ENCODE measurements around the gene COX7A2L.
"Not testable (repeated sequence)": the region's sequence is repeated elsewhere in the genome, so short reads cannot be mapped to it uniquely, and the experiment has no call there.

The COX7A2L gene

DNA sequence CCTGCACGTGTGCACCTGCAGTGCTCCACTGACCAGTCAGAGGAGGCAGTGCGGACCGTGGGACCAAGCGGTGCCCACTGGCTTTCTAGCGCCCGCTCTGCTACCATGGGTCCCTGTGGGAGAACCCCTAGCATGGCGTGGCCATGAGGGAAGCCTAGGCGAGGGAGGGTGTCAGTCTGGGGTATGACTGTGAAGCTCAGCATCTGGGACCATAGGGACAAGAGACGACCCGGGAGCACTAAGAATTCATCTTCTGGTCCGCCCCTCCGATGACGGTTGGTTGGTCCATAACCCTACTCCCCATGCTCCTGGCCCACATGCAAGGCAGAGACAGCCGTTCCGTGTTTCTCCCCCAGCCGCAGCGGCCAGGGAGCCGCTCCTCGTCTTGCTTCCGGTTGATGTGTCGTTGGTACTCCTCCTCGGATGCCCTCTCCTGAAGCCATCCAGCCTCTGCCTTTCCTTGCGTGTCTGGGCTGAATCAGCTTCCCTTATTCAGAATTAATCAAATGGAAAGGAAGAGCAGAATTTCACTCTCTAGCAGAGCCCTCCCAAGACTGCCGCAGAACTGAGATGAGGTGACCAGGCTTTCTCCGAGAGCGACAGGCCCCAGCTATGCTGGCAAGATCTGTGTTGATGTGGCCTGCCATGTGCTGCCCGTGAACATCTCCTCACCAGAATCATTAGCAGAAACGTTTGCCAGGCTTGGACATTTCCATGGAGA, 23.0 kb downstream of the COX7A2L start:
- DNase-seq: no peak

DNA sequence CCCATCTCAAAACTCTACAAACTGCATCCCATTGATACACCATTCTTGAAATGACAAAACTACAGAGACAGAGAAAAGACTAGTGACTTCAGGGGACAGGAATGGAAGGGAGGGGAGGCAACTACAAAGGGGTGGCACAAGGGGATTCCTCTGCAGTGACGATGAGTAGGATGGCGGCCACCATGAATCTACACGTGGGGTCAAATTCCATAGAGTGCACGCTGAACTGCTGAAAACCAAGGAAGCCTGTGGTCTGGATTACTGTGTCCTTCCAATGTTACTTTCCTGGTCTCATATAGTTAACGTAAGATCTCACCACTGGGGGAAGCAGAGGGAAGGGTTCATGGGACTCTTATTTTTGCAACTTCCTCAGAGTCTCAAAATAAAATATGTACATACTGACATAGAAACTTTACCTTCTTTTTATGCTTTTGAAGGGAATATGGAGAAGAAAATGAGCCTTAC, 23.6 kb downstream of the COX7A2L start:
- DNase-seq: no peak

DNA sequence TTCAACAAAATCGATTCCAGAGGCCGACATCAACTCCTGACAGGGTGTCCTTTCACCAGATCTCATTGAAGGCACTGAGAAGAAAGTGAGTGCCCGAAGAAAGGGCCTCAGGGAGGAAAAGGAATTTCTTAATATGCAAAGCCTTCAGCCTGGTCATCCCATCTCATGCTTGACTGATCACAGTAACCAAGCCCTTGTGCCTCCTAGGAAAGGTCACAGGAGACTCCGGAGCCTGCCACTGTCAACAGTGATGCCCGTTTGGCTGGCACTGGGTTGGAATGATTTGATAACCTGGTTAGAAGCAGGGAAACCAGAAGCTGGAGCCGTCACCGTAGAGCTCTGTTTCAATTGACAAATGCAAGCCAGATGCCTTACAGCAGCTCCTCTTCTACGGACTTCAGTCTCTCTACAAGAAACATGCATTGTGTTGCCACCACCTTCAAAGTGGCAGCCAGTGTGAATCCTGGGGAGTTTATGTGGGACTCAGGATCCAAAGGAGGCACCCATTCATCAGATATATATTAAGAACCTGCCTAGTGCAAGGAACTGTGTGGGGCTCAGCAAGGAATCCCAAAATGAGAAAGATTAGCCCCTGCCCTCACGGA, 24.6 kb downstream of the COX7A2L start:
- no peak for DNase-seq

DNA sequence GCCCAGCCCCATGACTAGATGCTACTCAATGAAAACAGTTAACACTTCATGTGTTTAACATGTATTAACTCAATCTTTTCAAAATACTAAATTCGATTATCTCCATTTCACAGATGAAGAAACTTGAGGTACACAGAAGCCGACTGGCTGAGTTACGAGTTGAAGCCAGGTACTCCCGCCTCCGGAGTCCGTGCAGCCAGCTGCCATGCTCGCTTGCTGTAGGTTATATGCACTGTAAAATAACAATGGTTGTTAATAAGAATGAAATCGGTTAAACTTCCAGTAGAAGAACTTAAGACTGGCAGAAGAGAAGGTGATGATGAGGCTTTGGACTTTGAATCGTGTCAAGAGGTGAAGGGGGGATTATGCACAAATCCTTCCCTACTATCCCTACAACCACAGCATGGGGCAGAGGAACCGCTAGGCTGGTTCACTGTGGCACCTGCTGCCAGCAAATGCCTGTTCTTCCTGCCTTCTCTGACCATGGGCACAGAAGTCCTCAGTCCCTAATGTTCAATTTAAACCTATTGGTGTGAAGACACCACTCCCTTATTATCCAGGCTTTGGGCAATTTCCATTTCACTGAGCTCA, 25.4 kb downstream of the COX7A2L start:
- DNase-seq: no peak

DNA sequence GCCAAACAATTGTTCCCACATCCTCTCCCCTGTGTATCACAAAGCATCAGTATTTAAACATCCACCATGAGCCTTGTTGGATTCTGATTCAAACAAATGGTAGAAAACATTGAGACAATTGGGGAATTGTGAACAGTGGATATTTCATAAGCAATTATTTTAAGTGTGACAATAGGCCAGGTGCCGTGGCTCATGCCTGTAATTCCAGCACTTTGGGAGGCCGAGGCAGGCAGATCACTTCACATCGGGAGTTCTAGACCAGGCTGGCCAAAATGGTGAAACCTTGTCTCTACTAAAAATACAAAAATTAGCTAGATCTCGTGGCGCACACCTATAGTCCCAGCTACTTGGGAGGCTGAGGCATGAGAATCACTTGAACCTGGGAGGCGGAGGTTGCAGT, 26.2 kb downstream of the COX7A2L start:
- not testable (repeated sequence) for DNase-seq

DNA sequence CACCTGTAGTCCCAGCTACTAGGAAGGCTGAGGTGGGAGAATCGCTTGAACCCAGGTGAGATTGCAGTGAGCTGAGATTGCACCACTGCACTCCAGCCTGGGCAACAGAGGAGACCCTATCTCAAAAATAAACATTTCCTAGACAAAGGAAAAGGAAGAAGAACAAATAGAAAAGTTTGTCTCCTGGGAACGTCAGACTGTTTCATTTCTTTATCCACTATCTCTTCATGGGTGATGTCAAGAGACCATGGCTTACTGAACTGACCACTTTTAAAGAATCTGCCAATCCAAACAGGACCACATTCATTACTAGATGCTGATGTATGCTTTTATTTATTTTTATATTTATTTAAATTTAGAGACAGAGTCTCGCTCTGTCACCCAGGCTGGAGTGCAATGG, 26.8 kb downstream of the COX7A2L start:
- no peak for DNase-seq

DNA sequence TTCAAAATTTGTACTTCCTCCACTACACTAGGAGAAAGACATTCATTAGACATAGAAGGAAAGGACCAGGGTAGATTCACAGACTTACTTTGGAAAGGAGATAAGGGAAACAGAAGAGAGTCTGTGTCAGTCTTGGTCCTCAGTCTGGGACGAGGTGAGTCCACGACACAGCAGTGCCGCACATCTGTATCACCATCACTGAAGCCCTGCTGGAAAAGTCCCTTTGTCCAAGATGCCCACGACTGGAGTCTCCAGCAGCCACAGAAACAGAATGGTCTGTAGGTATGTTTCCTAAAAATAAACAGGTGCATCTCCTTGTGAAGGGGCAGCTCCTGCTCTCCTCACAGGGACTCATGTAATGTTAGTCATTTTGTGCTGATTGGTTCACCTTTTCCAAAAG, 27.4 kb downstream of the COX7A2L start:
- no peak for DNase-seq

DNA sequence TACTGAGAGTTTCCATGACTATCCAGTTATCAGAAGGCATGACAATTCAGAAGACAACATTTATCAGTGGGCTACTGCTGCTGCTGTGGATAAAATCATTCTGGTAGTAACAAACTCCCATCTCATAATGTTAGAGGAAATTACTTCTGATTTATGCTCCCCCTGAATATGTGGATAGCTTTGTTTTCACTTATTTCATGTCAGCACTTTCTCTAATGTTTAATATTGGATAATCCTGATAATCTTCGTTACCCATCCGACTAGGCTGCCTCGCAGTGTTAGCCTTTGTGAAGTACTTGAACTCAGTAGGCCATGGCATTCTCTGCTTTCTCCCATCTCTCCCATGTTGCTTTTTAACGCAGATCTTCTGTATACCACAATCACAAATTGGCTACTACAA, 28.4 kb downstream of the COX7A2L start:
- DNase-seq: no peak

DNA sequence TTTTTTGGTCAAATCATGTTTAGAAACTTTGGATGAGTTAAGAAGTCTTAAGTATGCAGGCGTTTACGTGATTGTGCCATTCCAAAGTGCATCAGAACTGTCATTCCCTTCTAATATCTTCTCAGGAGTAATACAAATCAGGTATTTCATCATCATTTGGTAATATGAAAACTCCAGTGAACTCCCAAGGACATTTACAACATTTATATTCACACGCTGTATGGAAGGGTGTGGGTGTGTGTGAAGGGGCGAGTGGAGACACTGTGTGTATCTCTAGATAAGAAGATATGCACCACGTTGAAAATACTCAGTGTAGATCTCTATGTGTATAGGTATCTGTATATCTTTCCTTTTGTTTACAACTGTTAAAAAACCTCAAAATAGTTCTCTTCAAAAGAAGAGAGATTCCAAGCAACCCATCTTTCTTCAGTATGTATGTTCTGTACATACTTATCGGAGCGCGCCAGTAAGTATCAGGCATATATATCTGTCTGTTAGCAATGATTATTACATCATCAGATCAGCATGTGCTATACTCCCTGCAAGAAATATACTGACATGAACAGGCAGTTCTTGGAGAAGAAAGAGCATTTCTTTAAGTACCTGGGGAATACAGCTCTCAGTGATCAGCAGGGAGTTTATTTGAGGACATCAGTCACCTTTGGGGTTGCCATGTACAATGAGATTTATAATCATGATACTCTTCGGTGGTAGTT, 29.3 kb downstream of the COX7A2L start:
- DNase-seq: no peak

DNA sequence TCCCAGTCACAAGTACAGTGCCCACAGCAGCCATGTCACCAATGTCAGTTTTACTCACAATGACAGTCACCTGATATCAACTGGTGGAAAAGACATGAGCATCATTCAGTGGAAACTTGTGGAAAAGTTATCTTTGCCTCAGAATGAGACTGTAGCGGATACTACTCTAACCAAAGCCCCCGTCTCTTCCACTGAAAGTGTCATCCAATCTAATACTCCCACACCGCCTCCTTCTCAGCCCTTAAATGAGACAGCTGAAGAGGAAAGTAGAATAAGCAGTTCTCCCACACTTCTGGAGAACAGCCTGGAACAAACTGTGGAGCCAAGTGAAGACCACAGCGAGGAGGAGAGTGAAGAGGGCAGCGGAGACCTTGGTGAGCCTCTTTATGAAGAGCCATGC, 31.3 kb downstream of the COX7A2L start:
- no peak for DNase-seq

DNA sequence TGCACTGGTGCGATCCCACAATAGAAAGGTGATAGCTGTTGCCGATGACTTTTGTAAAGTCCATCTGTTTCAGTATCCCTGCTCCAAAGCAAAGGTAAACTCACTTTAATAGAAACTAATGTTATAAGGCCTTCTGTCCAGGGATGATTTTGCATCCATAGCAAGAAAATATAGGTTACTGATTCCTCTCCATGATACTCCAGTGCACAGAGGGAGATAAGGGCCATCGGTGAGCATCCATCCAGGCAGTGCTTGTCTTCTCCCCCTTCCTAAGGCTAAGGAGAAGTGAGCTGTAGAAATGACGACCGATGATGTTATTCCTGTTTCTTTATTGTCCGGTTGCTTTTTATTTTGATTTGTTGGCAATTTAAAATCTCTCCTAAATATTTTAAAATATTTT, 32.1 kb downstream of the COX7A2L start:
- DNase-seq: no peak

DNA sequence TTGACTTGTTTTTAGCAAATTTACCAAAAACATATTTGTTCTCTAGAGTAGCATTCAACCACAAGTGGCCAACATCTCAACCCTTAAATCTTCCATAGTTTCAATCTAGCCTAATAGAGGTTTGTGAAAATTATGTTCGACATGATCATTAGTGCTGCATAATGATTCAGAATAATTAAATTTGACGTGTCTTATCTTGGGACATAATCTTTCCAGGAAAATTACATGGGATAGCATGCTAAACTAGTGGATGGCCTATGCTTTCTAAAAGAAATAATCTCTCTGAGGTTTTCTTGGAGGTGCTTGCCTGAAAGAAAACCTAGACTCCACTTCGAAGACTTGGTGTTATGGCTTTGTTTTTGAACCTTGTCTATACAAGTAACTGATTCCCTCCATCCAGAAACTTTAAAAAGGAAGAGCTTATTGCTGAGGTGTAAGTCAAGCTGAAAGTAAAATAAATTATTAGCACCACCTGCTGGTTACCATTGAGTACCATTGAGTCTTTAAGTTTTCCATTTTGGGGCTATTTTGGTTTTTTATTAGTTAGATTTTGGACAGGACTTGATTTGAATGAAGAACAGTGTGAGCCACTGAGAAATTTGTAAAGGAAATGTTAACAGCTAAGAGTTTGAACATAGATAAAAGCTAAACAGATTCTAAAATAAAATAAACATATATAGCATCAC, 32.7 kb downstream of the COX7A2L start:
- DNase-seq: no peak

DNA sequence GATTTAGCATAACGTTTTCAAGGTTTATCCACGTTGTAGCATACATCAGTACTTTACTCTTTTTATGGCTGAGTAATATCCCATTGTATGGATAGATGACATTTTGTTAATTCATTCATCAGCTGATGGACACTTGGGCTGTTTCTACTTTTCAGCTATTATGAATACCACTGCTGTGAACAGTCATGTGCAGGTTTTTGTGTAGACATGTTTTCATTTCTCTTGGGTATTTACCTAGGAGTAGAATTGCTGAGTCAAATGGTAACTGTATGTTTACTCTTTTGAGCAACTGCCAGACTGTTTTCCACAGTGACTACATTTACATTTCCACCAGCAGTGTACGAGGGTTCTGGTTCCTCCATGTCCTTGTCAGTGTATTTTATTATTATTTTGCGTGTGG, 33.9 kb downstream of the COX7A2L start:
- DNase-seq: no peak

DNA sequence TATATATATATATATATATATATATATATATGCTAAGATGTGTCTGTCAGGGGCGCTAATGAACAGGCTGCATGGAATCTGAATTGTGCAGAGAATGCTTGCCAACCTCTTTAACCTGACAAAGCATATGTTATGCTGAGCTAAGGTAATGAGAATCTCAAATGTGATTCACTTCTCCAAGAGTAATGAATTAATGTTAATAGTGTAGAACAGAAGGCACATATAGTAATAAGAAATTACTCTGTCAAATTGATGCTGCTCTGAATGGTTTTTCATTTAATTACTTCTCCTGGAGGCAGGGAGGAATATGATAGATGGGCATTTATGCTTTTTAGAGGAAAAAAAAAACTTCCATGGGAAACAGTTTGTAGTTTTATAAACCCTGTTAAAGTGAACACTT, 35.4 kb downstream of the COX7A2L start:
- no peak for DNase-seq

DNA sequence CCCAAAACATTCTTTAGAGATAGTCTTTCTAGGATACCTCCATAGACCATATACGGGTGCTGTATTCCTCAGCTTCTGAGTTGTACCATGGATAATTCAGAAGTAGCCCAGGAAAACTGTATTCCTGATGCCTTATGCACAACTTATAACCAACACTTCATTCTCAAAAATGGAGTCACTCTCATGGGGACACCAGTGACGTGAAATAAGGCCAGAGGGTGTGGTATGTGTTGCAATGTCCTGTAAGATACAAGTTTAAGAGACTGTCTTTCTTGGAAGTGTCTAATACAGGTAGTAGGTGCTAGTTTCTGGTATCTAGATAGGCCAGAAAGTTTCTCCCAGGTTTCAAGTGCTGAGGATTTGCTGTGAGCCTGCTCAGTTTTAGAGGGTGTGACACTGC, 36.1 kb downstream of the COX7A2L start:
- no peak for DNase-seq

DNA sequence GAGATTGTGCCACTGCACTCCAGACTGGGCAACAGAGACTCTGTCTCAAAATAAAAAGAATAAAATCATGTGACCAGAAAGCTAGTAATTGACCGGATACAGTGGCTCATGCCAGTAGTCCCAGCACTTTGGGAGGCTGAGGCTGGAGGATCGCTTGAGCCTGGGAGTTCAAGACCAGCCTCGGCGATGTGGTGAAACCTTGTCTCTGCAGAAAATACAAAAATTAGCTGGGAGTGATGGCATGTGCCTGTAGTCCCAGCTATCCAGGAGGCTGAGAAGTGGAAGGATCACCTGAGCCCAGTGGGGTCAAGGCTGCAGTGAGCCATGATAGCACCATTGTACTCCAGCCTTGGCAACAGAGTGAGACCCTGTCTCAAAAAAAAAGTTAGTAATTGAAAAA, 36.8 kb downstream of the COX7A2L start:
- no peak for DNase-seq

DNA sequence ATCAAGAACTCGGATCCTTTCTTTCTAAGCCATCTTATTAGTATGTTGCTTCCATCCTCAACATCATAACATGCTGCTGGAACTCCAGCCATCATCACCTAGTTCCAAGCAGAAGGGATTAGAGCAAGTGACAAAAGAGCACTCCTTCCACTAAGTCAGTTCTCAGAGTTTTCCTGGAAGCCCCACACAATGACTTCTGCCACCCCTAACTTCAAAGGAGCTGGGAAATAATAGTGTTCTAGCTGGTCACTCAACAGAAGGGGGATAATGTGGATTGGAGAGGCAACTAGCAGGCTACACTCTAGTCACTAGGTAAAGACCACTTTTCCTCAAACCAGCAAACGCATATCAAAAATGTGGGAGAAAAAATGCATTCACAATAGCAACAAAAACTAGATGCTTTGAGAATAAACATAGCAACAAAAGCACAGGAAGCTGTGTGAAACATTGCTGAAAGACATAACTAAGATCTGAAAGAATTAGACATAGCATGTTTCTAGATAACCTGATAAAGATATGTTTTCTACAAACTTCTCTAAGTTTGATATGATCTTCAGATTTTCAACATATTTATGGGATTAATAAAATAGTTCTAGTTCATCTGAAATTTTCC, 39.5 kb downstream of the COX7A2L start:
- no peak for DNase-seq

DNA sequence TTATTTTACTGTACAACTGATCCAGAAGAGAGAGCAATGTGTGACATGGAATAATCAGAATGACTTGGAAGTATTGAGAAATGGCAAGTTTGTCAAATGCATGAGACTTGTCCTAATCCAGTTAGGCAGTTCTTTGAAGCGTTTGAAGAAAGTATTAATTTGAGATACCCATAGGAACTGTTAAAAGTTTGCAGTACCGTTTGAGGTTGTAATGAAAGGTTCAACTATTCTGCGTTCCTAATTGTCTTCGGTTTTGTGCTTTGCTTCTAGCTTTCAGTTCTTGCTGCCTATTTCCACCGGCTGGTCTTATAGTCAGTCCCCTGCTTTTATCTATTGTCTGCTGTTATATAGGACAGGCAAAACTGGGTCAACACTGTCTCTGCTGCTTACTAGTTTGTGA, 41.8 kb downstream of the COX7A2L start:
- no peak for DNase-seq

DNA sequence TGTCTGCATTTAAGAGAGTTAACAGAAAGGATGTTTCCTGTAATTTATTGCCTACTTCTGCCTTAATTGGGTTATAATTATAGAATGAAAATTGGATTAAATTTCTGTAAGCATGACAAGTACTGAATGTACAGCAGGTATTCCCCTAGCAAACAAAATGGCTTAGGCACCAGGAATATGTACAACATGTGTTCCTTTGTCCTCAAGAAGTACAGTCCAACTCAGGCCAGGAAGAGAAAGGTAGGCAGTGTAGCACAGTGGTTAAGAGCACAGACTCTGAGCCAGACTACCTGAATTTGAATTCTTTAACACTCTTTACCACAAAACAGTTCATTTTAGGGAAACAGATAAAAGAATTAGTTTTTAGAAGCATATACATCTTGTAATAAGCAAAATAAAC, 43.1 kb downstream of the COX7A2L start:
- no peak for DNase-seq

DNA sequence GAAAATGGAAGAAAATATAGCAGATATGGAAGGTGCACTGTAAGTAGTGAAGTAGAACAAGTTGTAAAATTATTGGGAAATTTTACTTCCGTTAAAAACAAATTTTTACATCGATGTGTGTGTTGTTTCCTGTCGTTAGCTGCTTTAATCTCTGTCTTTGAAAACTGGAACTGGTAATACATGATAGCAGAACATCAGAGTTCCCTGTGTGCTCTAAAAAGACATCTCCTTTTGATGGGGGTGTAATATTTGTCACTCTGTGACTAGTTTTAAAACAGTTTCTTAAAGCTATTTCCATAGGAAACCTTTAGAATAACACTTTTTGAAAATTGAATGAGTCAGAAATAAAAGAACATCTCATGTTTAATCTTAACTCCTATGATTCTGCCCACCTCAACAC, 43.5 kb downstream of the COX7A2L start:
- DNase-seq: no peak

DNA sequence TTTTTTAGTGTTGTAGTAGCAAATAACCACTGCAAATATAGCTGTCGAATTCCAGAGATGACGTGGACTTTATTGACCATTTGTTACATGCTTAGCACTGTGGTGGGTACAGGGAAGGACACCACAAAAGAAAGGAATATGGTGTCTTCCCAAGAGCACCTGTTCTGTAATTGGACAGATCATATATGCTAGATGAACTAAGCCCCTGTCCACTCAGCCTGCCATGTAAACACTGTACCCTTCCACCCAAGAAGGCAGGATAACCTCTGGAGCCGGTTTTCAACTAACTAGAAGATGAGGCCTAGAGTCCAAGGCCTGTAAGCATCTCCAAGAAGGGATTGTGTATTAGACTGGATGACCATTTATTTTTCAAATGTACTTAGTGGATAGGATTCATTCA, 44.1 kb downstream of the COX7A2L start:
- no peak for DNase-seq

DNA sequence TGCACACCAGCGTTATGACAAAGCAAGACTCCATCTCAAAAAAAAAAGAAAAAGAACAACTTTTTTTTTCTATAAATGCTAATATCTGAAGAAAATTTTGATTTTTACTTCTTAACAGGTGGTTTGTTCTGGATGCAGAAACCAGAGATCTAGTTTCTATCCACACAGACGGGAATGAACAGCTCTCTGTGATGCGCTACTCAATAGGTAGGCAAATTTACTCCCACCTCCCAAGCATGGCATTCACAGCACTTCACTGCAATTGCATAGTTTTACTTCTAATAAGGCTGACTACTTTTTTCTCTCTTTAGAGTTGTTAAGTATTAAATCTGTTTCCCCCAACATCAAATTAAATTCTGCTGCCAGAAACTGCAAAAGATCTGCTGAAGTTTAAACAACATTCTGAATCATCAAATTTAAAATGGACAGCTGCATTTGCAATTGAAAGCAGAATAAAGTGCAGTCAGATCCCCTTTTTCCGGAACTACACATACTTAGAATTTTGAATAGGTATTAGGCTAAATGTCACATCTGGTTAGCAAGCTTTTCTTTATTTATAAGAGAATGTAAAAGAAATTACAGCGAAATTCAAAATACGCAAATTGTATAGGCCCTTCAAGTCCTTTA, 45.1 kb downstream of the COX7A2L start:
- no peak for DNase-seq

Measured in activated effector memory CD4-positive, alpha-beta T cell treated with anti-CD3 and anti-CD28 coated beads, Interleukin-2, amount 50 U/mL, for 16 hours (primary cell).